ENCODE measurements around the gene CCN6.
"Not testable (repeated sequence)": the region's sequence is repeated elsewhere in the genome, so short reads cannot be mapped to it uniquely, and the experiment has no call there.

Gene CCN6

GRCh38 chr6:112030206-112030960 lies 23.5 kb upstream of the CCN6 start:
- no peak for DNase-seq

- no peak for DNase-seq
Observed at GRCh38 chr6:112030961-112031660, 22.8 kb upstream of the CCN6 start.

- no peak for DNase-seq
Observed at GRCh38 chr6:112031960-112032359, 21.9 kb upstream of the CCN6 start.

- DNase-seq: no peak
Observed at GRCh38 chr6:112032728-112033127, 21.2 kb upstream of the CCN6 start.

- no peak for DNase-seq
Observed at GRCh38 chr6:112033791-112034615, 19.9 kb upstream of the CCN6 start.

- no peak for DNase-seq
Observed at GRCh38 chr6:112034616-112034995, 19.3 kb upstream of the CCN6 start.

GRCh38 chr6:112036088-112036637 lies 17.7 kb upstream of the CCN6 start:
- no peak for DNase-seq

GRCh38 chr6:112037783-112038216 lies 16.1 kb upstream of the CCN6 start:
- DNase-seq: peak; percentile 94

GRCh38 chr6:112038268-112038667 lies 15.6 kb upstream of the CCN6 start:
- DNase-seq: no peak

GRCh38 chr6:112038756-112039430 lies 15.0 kb upstream of the CCN6 start:
- no peak for DNase-seq

- no peak for DNase-seq
Observed at GRCh38 chr6:112039431-112039770, 14.5 kb upstream of the CCN6 start.

GRCh38 chr6:112040956-112041355 lies 12.9 kb upstream of the CCN6 start:
- DNase-seq: no peak

GRCh38 chr6:112041535-112041934 lies 12.4 kb upstream of the CCN6 start:
- DNase-seq: peak; percentile 59

- DNase-seq: peak; percentile 77
Observed at GRCh38 chr6:112043032-112044007, 10.6 kb upstream of the CCN6 start.

GRCh38 chr6:112044196-112044595 lies 9.7 kb upstream of the CCN6 start:
- no peak for DNase-seq

GRCh38 chr6:112044856-112045255 lies 9.0 kb upstream of the CCN6 start:
- peak; percentile 79 for DNase-seq

GRCh38 chr6:112047523-112047922 lies 6.4 kb upstream of the CCN6 start:
- not testable (repeated sequence) for DNase-seq

GRCh38 chr6:112049026-112049799 lies 4.7 kb upstream of the CCN6 start:
- no peak for DNase-seq

- no peak for DNase-seq
Observed at GRCh38 chr6:112049996-112050395, 3.9 kb upstream of the CCN6 start.

GRCh38 chr6:112050429-112050828 lies 3.5 kb upstream of the CCN6 start:
- no peak for DNase-seq
